CD4-positive, alpha-beta T cell treated with Interleukin-4 for 1 hour (primary cell): ENCODE measurements around the gene CGREF1.

ENCODE experiments used
- DNase-seq, 2 donors: peaks; one replicate each; pipeline ENCODE4 v3.0.0-alpha.2; 2020 to 2022

The CGREF1 gene

DNA sequence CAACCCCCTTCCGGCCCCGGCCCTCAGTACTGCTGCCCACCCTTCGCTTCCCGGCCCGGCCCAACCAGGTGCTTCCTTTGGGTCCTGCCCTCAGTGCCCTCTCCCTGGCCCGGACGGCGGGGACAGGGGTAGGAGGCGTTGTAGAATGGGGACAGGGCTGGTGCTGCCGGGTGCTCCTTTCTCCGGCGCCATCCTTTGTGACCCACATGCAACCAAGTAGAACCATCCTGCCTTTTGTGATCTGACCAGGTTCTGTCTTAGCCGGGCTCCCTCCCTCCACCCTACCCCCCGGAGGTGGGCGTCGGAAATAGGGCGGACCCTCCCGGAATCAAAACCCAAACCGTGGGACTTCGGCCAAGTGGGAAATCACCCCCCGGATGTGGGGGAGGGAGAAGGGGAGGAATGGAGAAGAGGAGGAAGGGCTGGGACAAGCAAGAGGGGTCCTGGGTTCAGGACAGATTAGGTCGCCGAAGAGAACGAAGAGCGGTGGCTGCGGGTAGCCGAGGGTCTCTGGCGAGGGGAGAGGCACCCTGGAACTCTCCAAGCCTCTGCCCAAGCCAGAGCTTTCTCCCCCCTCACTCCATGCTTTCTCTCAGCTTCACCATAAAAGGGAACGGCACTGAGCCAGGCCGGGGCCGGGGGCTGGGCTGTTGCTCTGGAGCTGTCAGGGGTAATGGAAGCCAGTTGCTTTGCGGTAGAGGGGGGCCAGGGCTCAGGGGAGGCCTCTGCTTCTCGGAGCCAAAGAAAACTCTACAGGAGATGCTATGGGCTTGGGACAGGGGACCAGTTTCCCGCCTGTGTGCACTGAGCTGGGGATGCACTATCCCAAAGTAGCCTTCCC is 46.7 kb downstream of the CGREF1 start:
- DNase-seq = peak in 1 of 2 donors; percentile 34

DNA sequence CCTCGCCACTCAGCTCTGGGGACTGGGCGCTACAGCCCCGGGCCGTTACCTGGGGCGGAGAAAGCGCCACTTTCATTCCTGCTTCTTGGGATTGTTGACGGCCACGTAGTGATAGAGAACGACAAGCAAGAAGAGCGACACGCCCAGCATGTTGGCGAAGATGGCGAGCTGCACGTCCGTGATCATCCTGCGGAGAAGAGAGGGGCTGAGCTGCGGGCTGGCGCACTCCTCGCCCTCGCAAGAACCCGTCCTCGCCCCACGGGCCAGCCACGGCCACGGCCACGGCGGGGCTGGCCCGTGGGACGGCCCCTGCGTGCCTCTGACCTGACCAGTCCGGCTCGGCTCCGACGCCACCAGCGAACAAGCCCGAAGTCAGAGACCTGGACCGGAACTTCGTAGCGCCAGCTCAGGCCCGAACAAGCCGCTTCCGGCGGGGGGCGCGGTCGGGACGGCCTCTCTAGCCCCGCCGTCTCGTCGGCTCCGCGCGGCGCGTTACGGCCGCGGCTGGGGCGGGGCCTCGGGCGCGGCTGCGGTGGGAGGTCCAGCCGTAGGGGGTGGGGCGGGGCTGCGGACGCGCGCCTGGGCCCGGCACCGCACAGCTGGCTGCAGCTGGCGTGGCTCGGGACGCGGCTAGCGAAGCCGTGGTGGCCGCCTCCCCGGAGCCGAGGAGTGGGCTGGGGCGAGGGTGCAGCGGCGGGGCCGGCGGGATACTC is 47.5 kb downstream of the CGREF1 start, which contains the start of gene OST4:
Gene OST4, minus strand, starts transcription at position 378 of the 713 bp plus-strand sequence.
- peak; percentile 90 for DNase-seq

DNA sequence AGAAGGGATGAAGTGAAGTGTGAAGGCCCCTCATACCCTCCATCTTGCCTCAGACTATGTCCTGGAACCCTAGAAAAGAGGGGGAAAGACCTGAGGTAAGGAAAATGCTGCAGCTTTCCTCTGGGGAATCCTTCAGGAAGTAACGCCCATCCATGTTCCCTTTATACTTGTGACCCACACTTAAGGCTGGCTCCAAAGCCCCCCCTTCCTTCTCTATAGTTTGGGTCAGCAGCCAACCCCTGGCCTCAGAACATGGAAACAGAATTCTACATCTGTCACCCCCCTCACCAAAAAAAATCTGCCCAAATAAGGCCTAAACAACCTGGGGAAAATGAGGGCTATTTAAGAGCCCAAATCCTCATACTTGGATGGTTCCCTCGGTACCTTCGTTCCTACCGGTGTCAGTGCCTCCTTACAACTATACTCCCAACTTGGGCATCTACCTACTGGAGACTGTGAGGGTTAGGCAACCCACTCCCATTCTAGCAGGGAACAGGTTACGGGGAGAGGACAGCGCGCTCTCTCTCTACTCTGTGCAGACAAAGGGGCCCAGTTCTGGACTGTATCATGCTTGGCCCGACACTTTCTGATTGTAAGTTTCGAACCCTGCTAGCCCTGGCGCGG is 48.2 kb downstream of the CGREF1 start:
- no peak for DNase-seq

DNA sequence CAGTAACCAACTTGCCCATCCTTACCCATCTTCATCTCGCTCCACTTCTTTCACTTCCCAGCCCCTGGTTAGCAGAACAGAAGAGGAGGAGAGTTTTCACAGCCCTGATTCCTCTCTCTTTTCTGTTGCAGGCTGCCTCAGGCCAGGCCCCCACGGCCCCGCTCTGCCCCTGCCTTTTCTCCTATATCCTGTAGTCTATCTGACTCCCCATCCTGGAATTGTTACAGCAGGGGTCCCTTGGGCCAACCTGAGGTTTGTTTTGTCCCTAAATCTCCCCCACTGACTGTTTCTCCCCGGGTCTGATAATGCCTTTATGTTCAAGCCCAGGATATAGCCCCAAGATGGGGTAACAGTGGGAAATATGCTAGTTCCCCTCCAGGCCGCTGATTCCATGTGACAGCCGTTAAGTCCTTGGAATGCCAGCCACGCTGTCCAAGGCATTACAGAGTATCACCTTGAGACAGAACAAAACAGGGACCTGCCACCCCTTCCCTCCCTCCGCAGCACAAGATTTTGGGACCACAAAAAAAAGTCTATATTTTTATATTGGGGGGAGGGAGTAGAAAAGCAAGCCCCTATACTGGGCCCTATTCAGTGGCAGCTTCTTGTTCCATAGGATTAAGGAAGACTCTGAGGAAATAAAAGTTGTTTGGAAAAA is 48.8 kb downstream of the CGREF1 start:
- DNase-seq = no peak

DNA sequence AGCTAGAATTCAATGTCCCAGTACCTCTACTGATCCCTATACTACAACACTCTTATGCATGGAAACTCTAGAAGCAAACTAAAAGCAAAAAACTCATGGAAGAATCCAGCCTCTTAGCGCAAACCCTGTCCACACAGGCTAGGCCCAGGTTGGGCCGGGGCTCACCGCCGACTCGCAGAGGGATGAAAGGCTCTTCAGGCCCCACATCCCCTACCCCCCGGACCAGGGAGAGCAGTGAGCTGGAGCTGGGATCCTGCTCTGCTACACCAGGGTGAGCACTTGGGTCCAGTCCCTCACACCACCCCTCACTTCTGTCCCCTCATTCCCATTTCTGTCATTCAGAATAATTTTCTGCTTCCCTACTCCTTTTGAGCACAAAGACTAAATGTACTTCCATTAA is 49.5 kb downstream of the CGREF1 start:
- no peak for DNase-seq

DNA sequence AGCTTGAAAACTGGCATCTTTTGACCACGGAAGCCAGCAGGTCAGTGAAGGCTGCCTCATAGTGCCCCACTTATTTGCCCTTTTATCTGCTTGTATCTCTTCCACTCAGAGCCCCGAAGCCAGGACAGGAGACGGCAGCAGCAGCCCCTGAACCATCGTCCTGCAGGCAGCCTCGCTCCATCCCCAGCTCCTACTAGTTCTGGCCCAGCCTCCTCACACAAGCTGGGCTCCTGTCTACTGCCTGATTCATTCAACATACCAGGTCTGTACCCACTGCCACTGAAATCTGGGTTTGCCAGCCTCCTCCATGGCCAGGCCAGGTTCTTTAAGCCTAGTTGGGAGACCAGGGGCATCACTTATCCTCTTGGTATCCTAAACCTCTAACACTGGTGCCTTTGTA is 51.5 kb downstream of the CGREF1 start:
- no peak for DNase-seq

DNA sequence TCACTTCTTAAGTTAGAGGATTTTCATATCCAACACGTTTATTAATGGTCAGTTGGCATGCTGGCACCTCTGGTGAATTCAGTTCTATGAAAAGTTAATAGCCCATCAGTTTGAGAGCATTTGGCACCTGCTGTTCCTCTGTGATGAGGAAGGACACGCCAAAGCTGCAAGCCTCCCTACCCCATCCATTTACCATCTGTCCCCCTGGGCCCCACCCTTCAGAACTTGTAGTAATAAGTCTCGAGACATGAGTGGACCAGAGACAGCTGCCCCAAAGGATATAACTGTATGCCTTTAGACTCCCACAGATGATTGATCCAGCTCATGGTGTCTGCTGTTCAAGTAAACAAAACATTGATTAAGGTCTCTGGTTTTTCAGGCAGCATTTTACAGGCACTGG is 53.8 kb downstream of the CGREF1 start:
- no peak for DNase-seq

DNA sequence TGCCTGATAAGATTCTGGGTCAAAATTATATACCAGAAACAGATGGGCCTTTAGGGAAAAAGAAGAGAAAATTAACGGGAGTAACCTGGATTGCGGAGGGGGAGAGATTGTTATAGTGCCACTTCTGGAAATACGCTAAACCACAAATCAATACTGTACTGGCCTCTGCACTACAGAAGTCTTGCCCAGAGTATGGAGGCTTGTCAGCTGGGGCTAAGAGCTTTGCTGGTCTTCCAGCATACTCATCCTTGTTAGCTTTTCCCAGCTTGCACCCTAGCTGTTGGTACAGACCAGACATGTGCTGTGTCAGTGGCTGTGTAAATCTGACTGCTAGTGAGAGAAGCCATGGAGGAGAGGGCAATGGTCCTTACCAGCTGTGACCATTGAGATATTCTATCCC is 58.6 kb downstream of the CGREF1 start:
- no peak for DNase-seq

DNA sequence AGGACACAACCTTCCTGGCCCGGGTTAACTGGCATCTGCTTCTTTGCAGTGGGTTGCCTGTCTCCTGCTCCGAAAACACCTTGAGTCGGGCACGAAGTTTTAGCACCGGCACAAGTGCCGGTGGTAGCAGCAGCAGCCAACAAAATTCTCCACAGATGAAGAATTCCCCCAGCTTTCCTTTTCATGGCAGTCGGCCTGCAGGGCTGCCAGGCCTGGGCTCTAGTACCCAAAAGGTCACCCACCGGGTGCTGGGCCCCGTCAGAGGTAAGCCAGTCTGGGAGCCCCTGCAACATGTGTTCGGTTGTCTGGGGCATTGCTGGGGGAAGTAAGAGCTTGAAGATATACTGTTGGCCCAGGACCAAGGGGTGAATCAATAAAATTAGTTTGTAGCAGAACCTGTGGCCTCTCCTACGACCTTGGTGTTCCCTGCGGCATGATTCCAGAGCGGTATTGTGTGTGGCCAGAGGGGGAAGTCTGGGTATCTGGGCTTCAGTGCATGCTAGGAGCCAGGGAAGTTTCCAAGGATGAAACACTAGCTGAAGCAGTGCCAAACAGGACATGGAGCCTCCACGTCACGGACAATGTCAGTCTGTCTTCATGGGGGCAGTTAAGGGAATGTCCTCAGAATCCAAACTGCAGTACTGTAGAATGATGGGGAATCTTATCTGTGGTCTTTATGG is 59.6 kb downstream of the CGREF1 start:
- no peak for DNase-seq

DNA sequence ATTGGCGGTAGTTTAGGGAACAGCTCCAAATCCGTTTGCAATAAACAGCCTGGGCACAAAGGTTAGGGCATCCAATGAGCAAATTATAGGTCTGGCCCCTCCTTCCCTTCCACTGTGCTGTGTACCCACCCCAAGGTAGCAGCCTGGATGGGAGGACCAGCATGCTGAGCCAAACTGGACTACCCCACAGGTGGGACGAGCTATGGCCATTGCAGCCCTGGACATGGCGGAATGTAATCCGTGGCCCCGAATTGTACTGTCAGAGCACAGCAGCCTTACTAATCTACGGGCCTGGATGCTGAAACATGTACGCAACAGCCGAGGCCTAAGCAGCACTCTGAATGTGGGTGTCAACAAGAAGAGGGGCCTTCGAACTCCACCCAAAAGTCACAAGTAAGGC is 60.7 kb downstream of the CGREF1 start:
- no peak for DNase-seq

DNA sequence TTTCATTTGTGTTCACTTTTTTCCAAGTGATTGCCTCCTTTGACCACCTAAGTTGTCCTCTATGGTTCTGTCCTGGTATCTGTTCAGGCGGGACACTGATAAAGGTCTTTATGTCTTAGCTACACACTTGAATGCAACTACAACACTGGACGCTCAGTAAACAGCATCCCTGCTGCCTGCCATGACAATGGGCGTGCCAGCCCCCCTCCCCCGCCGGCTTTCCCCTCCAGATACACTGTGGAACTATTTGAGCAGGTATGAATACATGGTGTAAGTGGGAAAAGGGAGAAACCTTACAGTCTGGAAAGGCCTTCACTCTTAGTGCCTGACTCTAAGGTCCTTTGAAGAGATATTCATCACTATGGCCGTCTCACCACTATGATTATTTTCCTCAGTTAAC is 61.7 kb downstream of the CGREF1 start:
- no peak for DNase-seq

DNA sequence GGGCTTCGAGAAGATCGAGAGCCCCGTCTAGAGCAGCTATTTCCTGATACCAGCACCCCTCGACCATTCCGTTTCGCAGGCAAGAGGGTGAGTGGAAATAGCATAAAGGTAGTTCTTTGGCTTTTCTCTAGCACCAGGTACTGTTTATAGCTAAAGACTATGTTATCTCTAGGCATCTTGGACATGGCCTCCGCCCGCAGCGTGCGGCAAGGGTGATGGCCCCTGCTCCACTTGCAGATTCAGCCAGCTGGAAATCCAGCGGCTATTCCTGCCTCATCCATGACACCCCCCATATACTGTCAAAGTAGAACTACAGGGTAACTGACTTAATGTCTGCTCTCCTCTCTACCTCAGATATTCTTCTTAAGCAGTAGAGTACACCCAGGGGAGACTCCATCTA is 64.2 kb downstream of the CGREF1 start:
- DNase-seq = no peak

DNA sequence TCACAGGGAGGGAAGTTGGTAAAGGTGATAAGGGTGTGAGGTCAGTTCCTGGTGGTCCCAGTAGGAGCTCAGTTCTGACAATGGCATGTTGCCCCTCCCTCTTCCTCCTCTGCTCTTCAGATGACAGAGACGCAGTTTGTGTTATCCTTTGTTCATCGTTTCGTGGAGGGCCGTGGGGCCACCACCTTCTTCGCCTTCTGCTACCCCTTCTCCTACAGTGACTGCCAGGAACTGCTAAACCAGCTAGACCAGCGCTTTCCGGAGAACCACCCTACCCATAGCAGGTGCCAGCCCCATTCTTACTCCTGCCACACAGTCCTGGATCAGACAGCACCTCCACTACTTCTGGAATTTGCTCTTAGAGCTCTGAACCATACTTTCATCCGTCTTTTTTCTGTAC is 65.2 kb downstream of the CGREF1 start:
- no peak for DNase-seq

DNA sequence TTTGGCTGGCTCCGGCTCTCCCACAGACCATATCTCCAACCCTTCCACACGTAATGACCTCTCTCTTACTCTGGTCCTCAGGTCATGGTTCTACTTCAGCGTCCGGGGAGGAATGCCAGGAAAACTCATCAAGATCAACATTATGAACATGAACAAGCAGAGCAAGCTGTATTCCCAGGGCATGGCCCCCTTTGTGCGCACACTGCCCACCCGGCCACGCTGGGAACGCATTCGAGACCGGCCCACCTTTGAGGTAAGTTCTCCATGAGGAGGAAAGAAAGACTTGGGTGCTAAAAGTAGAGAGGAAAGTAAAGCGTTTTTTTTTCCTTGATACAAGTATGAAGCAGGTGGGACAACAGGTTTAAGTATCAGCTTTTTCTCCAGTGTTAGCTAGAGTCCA is 65.6 kb downstream of the CGREF1 start:
- DNase-seq = no peak

DNA sequence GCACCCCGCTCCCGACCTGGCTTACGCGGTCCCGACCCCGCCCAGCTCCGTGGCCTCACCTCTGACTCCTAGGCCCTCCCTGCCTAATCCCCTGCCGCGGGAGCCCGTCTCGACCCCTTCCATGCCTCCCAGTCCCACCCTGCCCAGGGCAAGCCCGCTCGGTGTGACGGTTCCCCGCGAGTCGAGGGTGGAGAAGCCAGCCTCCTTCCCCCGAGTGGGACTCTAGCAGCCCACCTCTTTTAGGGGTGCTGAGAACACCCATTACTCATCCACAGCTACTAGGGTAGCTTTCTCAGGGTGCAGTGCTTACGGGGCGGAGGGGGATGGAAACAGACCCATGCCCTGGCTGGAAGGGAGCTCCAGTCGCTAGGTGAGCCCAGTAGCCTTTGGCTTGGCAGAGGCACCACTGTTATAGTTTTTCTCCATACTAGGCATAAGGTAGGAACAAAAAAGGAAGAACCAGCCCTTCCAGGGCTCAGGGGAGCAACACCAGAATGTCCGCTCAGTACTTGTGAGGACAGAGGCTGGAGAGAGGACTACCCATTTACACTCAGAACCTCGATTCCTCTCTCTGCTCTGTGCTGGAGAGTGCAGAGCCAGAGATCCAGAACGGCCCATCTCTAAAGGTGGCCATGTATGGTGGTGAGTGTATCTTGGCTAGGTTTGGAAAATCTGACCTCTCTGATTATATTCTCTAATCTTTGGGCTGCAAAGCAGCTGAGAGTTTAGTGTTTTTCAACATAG is 66.9 kb downstream of the CGREF1 start:
- no peak for DNase-seq

DNA sequence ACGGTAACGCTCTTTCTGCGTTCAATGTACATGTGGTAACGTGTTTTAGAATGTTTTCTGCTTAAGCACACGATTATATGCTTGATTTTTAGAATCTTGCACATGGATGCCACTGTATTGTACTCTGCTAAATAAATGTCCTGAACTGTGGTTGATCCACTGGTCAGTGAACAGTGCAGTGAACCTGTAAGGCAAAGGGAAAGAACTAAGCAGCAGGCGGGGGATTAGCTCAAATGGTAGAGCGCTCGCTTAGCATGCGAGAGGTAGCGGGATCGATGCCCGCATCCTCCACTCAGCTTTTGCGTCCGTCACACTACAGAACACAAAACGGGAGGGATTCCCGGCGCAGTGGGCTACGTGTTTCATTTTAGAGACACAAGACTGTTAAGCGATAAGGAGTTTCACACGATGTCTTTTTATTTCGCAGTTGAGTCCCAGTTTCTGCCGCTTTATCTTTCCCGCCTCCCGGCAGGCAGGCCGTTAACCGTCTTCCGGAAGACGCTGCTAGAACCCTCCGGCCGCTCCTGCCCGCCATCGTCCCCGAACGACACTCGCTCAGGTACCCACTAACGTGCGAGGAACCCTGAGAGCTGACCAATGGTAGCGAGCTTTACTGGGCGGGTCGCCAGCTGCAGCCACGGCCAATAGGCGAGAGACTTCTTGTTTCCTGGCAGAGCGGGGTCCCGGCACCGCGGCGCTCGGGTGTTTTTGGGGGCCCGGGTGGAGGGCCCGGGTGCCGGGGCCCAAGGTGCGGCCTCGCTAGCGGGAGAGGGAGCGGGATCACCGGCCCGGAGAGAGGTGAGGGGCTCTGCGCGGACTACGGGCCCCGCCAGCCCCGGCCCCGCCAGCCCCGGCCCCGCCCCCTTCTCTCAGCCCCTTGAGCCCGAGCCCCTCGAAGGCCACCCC is 67.7 kb downstream of the CGREF1 start, which contains the start of gene AGBL5:
Gene AGBL5, plus strand, starts transcription at position 673 of the 906 bp plus-strand sequence. CDS start 1,291 bp downstream, outside the sequence.
- peak; percentile 98 to 99 for DNase-seq
